GM12878 (cell line): ENCODE measurements around the gene B3GAT1. TPM values are rescaled to one million over a fixed set of nuclear protein-coding genes. Genes with fewer than 3 reads are reported as not detected.

Source experiments
- ATAC-seq: fragments of 200-7000 bp; cut with Tn5 transposase; 3 replicates; pipeline ENCODE4 v1.9.1; 2020; ENCODE audit warnings: mild to moderate bottlenecking, moderate library complexity
- BruUV-seq: library from RNA; stranded (reverse); fragments of 400-500 nt; replicated peaks from 2 replicates; lab custom pipeline; 2021; lab: Mats Ljungman, UMichigan
- CTCF ChIA-PET: fragments of 300-600 bp; sonication (Branson Sonifier 250); formaldehyde crosslinking; extraction: SDS; loops from one replicate; lab custom pipeline; 2021; ENCODE audit warnings: inconsistent platforms; lab: Yijun Ruan, JAX
- POLR2A ChIA-PET: fragments of 350-600 bp; formaldehyde crosslinking; extraction: SDS; loops from one replicate; lab custom pipeline; 2021; ENCODE audit warnings: inconsistent platforms; lab: Charles Lee
- RAD21 ChIA-PET: fragments of 300-600 bp; sonication (Branson Sonifier 250); formaldehyde crosslinking; loops from one replicate; lab custom pipeline; 2023; ENCODE audit warnings: antibody characterized with exemption; ENCODE audit not compliant: unreplicated experiment; lab: Charles Lee
- SMC1A ChIA-PET: fragments of 300-600 bp; sonication (Branson Sonifier 250); formaldehyde crosslinking; loops from one replicate; lab custom pipeline; 2023; ENCODE audit not compliant: unreplicated experiment, uncharacterized antibody; lab: Charles Lee
- DNase-seq: peaks from one replicate; pipeline ENCODE4 v3.0.0-alpha.2; 2011; ENCODE audit warnings: low read depth, low spot score
- FAIRE-seq: peaks from 3 replicates; lab custom pipeline; 2011; peaks lifted over from hg19 to GRCh38; lab: Jason Lieb, UNC
- H2AFZ ChIP-seq: 2 replicates; pipeline ENCODE4 v1.6.0; 2011; ENCODE audit warnings: low read depth, low read length, control low read depth; ENCODE audit not compliant: control insufficient read depth
- H3K27ac ChIP-seq: 2 replicates; pipeline ENCODE4 v1.5.1; 2011; ENCODE audit warnings: control low read depth; ENCODE audit not compliant: control insufficient read depth, insufficient read depth
- H3K27me3 ChIP-seq, 2 experiments: replicated peaks in 1 of 2; 2 replicates each; pipeline versions ENCODE4 v1.6.0 to v1.6.1; 2011; ENCODE audit warnings: low read length in 1 of 2; ENCODE audit not compliant: control insufficient read depth in 2 of 2, insufficient read depth in 2 of 2
- H3K36me3 ChIP-seq, 2 experiments: 2 replicates each; pipeline ENCODE4 v1.5.1; 2011; ENCODE audit warnings: low read length in 1 of 2; ENCODE audit not compliant: control insufficient read depth in 2 of 2, insufficient read depth in 2 of 2
- H3K4me1 ChIP-seq: 2 replicates; pipeline ENCODE4 v1.6.1; 2011; ENCODE audit warnings: mild to moderate bottlenecking, low read length, moderate library complexity, mixed read lengths; ENCODE audit not compliant: control insufficient read depth, insufficient read depth
- H3K4me2 ChIP-seq: 2 replicates; pipeline ENCODE4 v1.6.0; 2011; ENCODE audit warnings: control low read depth; ENCODE audit not compliant: control insufficient read depth, insufficient read depth
- H3K4me3 ChIP-seq: fragments of 200-600 bp; sonication (generic); 2 replicates; pipeline ENCODE4 v1.5.1; 2016
- H3K79me2 ChIP-seq: 2 replicates; pipeline ENCODE4 v1.6.0; 2011; ENCODE audit warnings: low read length; ENCODE audit not compliant: control insufficient read depth, insufficient read depth
- H3K9ac ChIP-seq: 2 replicates; pipeline ENCODE4 v1.8.0; 2011; ENCODE audit warnings: low read length, control low read depth, mixed read lengths; ENCODE audit not compliant: control insufficient read depth, insufficient read depth
- H3K9me3 ChIP-seq: replicated peaks from 3 replicates; pipeline ENCODE4 v1.5.1; 2011; ENCODE audit warnings: mild to moderate bottlenecking, low read length; ENCODE audit not compliant: control insufficient read depth, insufficient read depth
- H4K20me1 ChIP-seq: 2 replicates; pipeline ENCODE4 v1.6.0; 2011; ENCODE audit not compliant: control insufficient read depth, insufficient read depth
- RAD21 ChIP-seq: IDR thresholded peaks from 2 replicates; pipeline ENCODE4 v1.6.1; 2011; ENCODE audit warnings: mild to moderate bottlenecking, low read depth, low read length, moderate library complexity; ENCODE audit not compliant: insufficient read depth
- WGBS: methylation state at CpG from one replicate; pipeline ENCODE4 v1.1.6; 2016; ENCODE audit warnings: low lambda C conversion rate; ENCODE audit not compliant: insufficient replicate concordance, insufficient coverage; ENCODE audit errors: missing lambda C conversion rate; 5-methylcytosine and 5-hydroxymethylcytosine counted together
- in situ Hi-C: fragments of 300-500 bp; cut with MboI; formaldehyde crosslinking; loops from 9 replicates; pipeline ENCODE4 v1.14.3; 2018; ENCODE audit warnings: mixed read lengths
- intact Hi-C: fragments of 100-400 bp; cut with micrococcal nuclease; formaldehyde crosslinking; loops from one replicate; pipeline ENCODE4 v1.14.2; 2022; ENCODE audit not compliant: unreplicated experiment
- polyA plus RNA-seq, 11 experiments: library from polyadenylated mRNA; depleted of rRNA in 4 of 11; unstranded in 6 of 11; stranded (reverse) in 5 of 11; fragments of >200 nt; fragmentation: Nextera tagmentation in 4 of 11; fragmentation: Illumina TruSeq in 1 of 11; extraction: Ambion mirVana in 4 of 11; extraction: Trizol in 1 of 11; gene quantifications; 1 replicate in 1 of 11; 2 replicates in 10 of 11; pipeline versions ENCODE4 v1.2.1 to v1.2.3, GENCODE V29; 2011 to 2016; ENCODE audit warnings: inconsistent platforms in 2 of 11, missing spikeins in 2 of 11, low read depth in 1 of 11
- total RNA-seq, 4 experiments: library from RNA; depleted of rRNA in 3 of 4; stranded (reverse); fragments of >200 nt in 3 of 4; fragmentation: Illumina TruSeq in 1 of 4; extraction: Trizol in 1 of 4; gene quantifications; 2 replicates each; pipeline versions ENCODE4 v1.2.1 to v1.2.3, GENCODE V29; 2013 to 2021
- TF ChIP-seq, protein P1 (sequence below): fragments of 450-650 bp; IDR thresholded peaks from 2 replicates; pipeline ENCODE4 v1.6.1; 2018; ENCODE audit warnings: mild to moderate bottlenecking, low read depth, moderate library complexity; ENCODE audit not compliant: partially characterized antibody

Gene B3GAT1
- total and polyA plus RNA-seq, 10 of the 15 experiments (the other 5 are each of a cell fraction or from before 2014, with no cell fraction given), result 0.05 TPM; not detected in 9

DNA sequence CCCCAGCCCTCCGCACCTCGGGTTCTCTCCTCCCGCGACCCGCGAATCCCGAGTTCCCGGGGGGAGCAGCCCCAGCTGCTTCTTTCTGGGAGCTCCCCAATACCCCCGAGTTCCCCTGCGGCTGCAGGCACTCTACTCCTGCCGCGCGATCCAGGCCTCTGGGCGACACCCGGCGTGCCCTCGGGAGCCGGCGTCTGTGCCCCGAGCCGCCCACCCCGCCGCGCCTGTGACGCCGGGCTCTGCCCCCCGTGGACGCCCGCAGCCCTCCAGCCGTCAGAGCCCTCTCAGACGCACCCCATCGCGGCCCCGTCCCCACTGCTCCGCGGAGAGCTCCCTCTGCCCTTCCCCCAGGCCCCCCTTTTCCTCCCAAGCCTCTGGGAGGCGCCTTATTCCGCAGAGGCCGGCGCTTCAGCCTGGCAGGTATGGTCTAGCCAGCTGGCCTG is 79.8 kb downstream of the B3GAT1 start:
- SMC1A ChIA-PET, result no interaction called here
- in situ Hi-C loops, result no loop called here
- Histone ChIP-seq H3K79me2 (no peaks in the 10 kb centered on the region), H4K20me1 (no peaks in the 10 kb centered on the region; the same call in 1 of the 2 replicates), H3K4me2 (peak overlapping the region; percentile 35; the same call in 1 of the 2 replicates), H3K9ac (no peak overlapping the region), H3K4me1 (no peaks in the 10 kb centered on the region; the same call in 1 of the 2 replicates), H3K27me3 (peaks cover 0 to 3% of the 10 kb centered on the region in 2 experiments; a peak in 3 of 4 replicates), H3K36me3 (no peaks in the 10 kb centered on the region), H3K4me3 (no peak overlapping the region), H3K27ac (no peak overlapping the region), H3K9me3 (no peaks in the 10 kb centered on the region), H2AFZ (peak overlapping the region; percentile 59)
- TF ChIP-seq, protein P1, sequence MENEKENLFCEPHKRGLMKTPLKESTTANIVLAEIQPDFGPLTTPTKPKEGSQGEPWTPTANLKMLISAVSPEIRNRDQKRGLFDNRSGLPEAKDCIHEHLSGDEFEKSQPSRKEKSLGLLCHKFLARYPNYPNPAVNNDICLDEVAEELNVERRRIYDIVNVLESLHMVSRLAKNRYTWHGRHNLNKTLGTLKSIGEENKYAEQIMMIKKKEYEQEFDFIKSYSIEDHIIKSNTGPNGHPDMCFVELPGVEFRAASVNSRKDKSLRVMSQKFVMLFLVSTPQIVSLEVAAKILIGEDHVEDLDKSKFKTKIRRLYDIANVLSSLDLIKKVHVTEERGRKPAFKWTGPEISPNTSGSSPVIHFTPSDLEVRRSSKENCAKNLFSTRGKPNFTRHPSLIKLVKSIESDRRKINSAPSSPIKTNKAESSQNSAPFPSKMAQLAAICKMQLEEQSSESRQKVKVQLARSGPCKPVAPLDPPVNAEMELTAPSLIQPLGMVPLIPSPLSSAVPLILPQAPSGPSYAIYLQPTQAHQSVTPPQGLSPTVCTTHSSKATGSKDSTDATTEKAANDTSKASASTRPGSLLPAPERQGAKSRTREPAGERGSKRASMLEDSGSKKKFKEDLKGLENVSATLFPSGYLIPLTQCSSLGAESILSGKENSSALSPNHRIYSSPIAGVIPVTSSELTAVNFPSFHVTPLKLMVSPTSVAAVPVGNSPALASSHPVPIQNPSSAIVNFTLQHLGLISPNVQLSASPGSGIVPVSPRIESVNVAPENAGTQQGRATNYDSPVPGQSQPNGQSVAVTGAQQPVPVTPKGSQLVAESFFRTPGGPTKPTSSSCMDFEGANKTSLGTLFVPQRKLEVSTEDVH, result no peak
- TF ChIP-seq RAD21, result 0 out of 2 replicates have a peak, but pooled peaks have one; percentile 21
- ATAC-seq (no peak), FAIRE-seq (no peak), DNase-seq (no peak)
- intact Hi-C loops, result no loop called here
- BruUV-seq, result no TSS peak
- POLR2A ChIA-PET, result no interaction called here
- RAD21 ChIA-PET, result no interaction called here
- CTCF ChIA-PET, result no interaction called here
- WGBS, result 48% methylated on average over 6 of the region's 40 CpGs
